Measurements from ENCODE around the gene CDC42EP2. TPM values are rescaled to one million over a fixed set of nuclear protein-coding genes. Genes with fewer than 3 reads are reported as not detected.

Gene CDC42EP2
- polyA plus RNA-seq, 1 donor (not counting 4 experiments of a cell fraction or from before 2014, with no cell fraction given): 6.1 TPM

- Histone ChIP-seq H3K27ac (ENCODE audit: control insufficient read depth, insufficient read depth, low read length) (no peak overlapping the region), H4K20me1 (ENCODE audit: control insufficient read depth, extremely low read depth, insufficient read depth, low read length) (no peaks in the 10 kb centered on the region), H3K4me2 (ENCODE audit: control insufficient read depth, extremely low read depth, insufficient read depth, low read depth, low read length) (no peak overlapping the region), H3K9me3 (ENCODE audit: control insufficient read depth, low read depth, low read length) (no peaks in the 10 kb centered on the region), H3K9ac (ENCODE audit: control insufficient read depth, extremely low read depth, insufficient read depth, low read length) (no peak overlapping the region), H3K4me3 (ENCODE audit: control insufficient read depth in 2 of 3, extremely low read depth in 1 of 3, insufficient read depth in 2 of 3, low read depth in 1 of 3, low read length in 3 of 3) (no peak overlapping the region), H3K79me2 (ENCODE audit: control insufficient read depth, insufficient read depth, low read length) (no peaks in the 10 kb centered on the region), H3K9me1 (ENCODE audit: control insufficient read depth, extremely low read depth, insufficient read depth, low read length) (no peaks in the 10 kb centered on the region), H3K4me1 (ENCODE audit: control insufficient read depth, extremely low read depth, insufficient read depth, low read length) (peaks cover 3% of the 10 kb centered on the region), H3K36me3 (ENCODE audit: control insufficient read depth in 2 of 2, extremely low read depth in 1 of 2, insufficient read depth in 2 of 2, low read length in 2 of 2) (no peaks in the 10 kb centered on the region), H2AFZ (ENCODE audit: control insufficient read depth, low read length) (no peak overlapping the region), H3K27me3 (ENCODE audit: control insufficient read depth, extremely low read depth, insufficient read depth, low read length) (no peaks in the 10 kb centered on the region)
- no peak for TF ChIP-seq EZH2 (IDR thresholded peaks at IDR 0.05; ENCODE audit: low read length)
- TF ChIP-seq CTCF (optimal IDR thresholded peaks at IDR 0.05 in 1 of 3, IDR thresholded peaks at IDR 0.05 in 1 of 3, conservative IDR thresholded peaks at IDR 0.05 in 1 of 3; ENCODE audit: extremely low read depth in 1 of 3, insufficient read depth in 2 of 3, low read length in 3 of 3): no peak
- dilution Hi-C loops (cut with MboI; ENCODE audit: extremely low pct_ligation_motif_present, low sequenced_read_pairs): no loop called here
- no peak for FAIRE-seq
- no peak for DNase-seq (ENCODE audit: low read depth, low spot score)
Measured at GRCh38 chr11:65362966-65363365, 48.3 kb downstream of the CDC42EP2 start.

GRCh38 chr11:65363770-65364169 is 49.1 kb downstream of the CDC42EP2 start:
- dilution Hi-C loops (cut with MboI; ENCODE audit: extremely low pct_ligation_motif_present, low sequenced_read_pairs): no loop called here
- Histone ChIP-seq H2AFZ (ENCODE audit: control insufficient read depth, low read length) (no peak overlapping the region), H3K4me2 (ENCODE audit: control insufficient read depth, extremely low read depth, insufficient read depth, low read depth, low read length) (no peak overlapping the region), H4K20me1 (ENCODE audit: control insufficient read depth, extremely low read depth, insufficient read depth, low read length) (no peaks in the 10 kb centered on the region), H3K36me3 (ENCODE audit: control insufficient read depth in 2 of 2, extremely low read depth in 1 of 2, insufficient read depth in 2 of 2, low read length in 2 of 2) (no peaks in the 10 kb centered on the region), H3K9ac (ENCODE audit: control insufficient read depth, extremely low read depth, insufficient read depth, low read length) (no peak overlapping the region), H3K9me3 (ENCODE audit: control insufficient read depth, low read depth, low read length) (no peaks in the 10 kb centered on the region), H3K79me2 (ENCODE audit: control insufficient read depth, insufficient read depth, low read length) (no peaks in the 10 kb centered on the region), H3K27ac (ENCODE audit: control insufficient read depth, insufficient read depth, low read length) (no peak overlapping the region), H3K4me3 (ENCODE audit: control insufficient read depth in 2 of 3, extremely low read depth in 1 of 3, insufficient read depth in 2 of 3, low read depth in 1 of 3, low read length in 3 of 3) (no peak overlapping the region), H3K9me1 (ENCODE audit: control insufficient read depth, extremely low read depth, insufficient read depth, low read length) (no peaks in the 10 kb centered on the region), H3K27me3 (ENCODE audit: control insufficient read depth, extremely low read depth, insufficient read depth, low read length) (no peaks in the 10 kb centered on the region), H3K4me1 (ENCODE audit: control insufficient read depth, extremely low read depth, insufficient read depth, low read length) (peaks cover 3% of the 10 kb centered on the region)
- no peak for FAIRE-seq
- TF ChIP-seq CTCF (optimal IDR thresholded peaks at IDR 0.05 in 1 of 3, IDR thresholded peaks at IDR 0.05 in 1 of 3, conservative IDR thresholded peaks at IDR 0.05 in 1 of 3; ENCODE audit: extremely low read depth in 1 of 3, insufficient read depth in 2 of 3, low read length in 3 of 3): no peak
- DNase-seq (ENCODE audit: low read depth, low spot score): no peak

All from keratinocyte (primary cell).